SK-N-SH (cell line): ENCODE measurements around the gene MAPK11. TPM values are rescaled to one million over a fixed set of nuclear protein-coding genes. Genes with fewer than 3 reads are reported as not detected.

Source experiments
- CTCF ChIA-PET: fragments of 300-600, 350-600 bp; formaldehyde crosslinking; extraction: SDS; loops from one replicate; lab custom pipeline; 2021; lab: Yijun Ruan, JAX
- POLR2A ChIA-PET: fragments of 350-600 bp; sonication (Branson Sonifier 250); formaldehyde crosslinking; extraction: SDS; loops from one replicate; lab custom pipeline; 2020; ENCODE audit warnings: antibody characterized with exemption, inconsistent platforms; lab: Yijun Ruan, JAX
- DNase-seq: peaks from one replicate; pipeline ENCODE4 v3.0.0; 2012
- H2AFZ ChIP-seq: fragments of 200-600 bp; sonication (generic); 2 replicates; pipeline ENCODE4 v1.8.1; 2016; ENCODE audit warnings: antibody characterized with exemption, mild to moderate bottlenecking, low read depth
- H3F3A ChIP-seq: fragments of 200-600 bp; sonication (generic); replicated peaks from 2 replicates; pipeline ENCODE3; 2016; ENCODE audit warnings: antibody characterized with exemption, mild to moderate bottlenecking; ENCODE audit not compliant: insufficient read depth
- H3K27ac ChIP-seq, 2 experiments: fragments of 200-500 bp in 1 of 2; fragments of 200-600 bp in 1 of 2; sonication (Bioruptor generic) in 1 of 2; sonication (generic), shearing (Covaris generic) in 1 of 2; 2 replicates each; pipeline versions ENCODE4 v1.5.1 to v1.6.1; 2014 to 2016; ENCODE audit warnings: low read depth in 2 of 2, inconsistent platforms in 1 of 2, low read length in 1 of 2, mild to moderate bottlenecking in 1 of 2, mixed read lengths in 1 of 2
- H3K27me3 ChIP-seq: fragments of 200-600 bp; sonication (generic), shearing (Covaris generic); 2 replicates; pipeline ENCODE4 v1.6.1; 2016; ENCODE audit warnings: mixed run types; ENCODE audit not compliant: insufficient read depth
- H3K36me3 ChIP-seq, 2 experiments: fragments of 200-500 bp in 1 of 2; fragments of 200-600 bp in 1 of 2; sonication (Bioruptor generic) in 1 of 2; sonication (generic) in 1 of 2; replicated peaks in 1 of 2; 2 replicates each; pipeline versions ENCODE3 to v1.5.1; 2014 to 2016; ENCODE audit warnings: low read length in 1 of 2, mild to moderate bottlenecking in 1 of 2; ENCODE audit not compliant: insufficient read depth in 2 of 2, control insufficient read depth in 1 of 2
- H3K4me1 ChIP-seq, 2 experiments: fragments of 200-500 bp in 1 of 2; fragments of 200-600 bp in 1 of 2; sonication (Bioruptor generic) in 1 of 2; sonication (generic), shearing (Covaris generic) in 1 of 2; 2 replicates each; pipeline versions ENCODE4 v1.5.1 to v1.6.1; 2014 to 2016; ENCODE audit warnings: low read depth in 1 of 2, low read length in 1 of 2, mixed run types in 1 of 2; ENCODE audit not compliant: insufficient read depth in 2 of 2, control insufficient read depth in 1 of 2
- H3K4me2 ChIP-seq: fragments of 200-600 bp; sonication (generic), shearing (Covaris generic); 2 replicates; pipeline ENCODE4 v1.6.1; 2017; ENCODE audit warnings: mixed run types
- H3K4me3 ChIP-seq, 2 experiments: fragments of 200-500 bp in 1 of 2; fragments of 200-600 bp in 1 of 2; sonication (Bioruptor generic) in 1 of 2; sonication (generic), shearing (Covaris generic) in 1 of 2; 2 replicates each; pipeline versions ENCODE4 v1.5.1 to v1.8.1; 2014 to 2016; ENCODE audit warnings: low read depth in 2 of 2, inconsistent platforms in 1 of 2, low read length in 1 of 2, mild to moderate bottlenecking in 1 of 2, mixed read lengths in 1 of 2, moderate library complexity in 1 of 2
- H3K79me2 ChIP-seq: fragments of 200-600 bp; sonication (generic); 2 replicates; pipeline ENCODE4 v1.8.1; 2017; ENCODE audit warnings: mild to moderate bottlenecking; ENCODE audit not compliant: insufficient read depth
- H3K9ac ChIP-seq: fragments of 200-600 bp; sonication (generic); 2 replicates; pipeline ENCODE4 v1.6.1; 2017; ENCODE audit warnings: mixed run types
- H3K9me2 ChIP-seq: fragments of 200-600 bp; sonication (generic); 2 replicates; pipeline ENCODE4 v1.6.1; 2017; ENCODE audit warnings: mixed run types
- H3K9me3 ChIP-seq: fragments of 200-600 bp; sonication (generic); 2 replicates; pipeline ENCODE4 v1.6.1; 2017; ENCODE audit warnings: mixed run types, mild to moderate bottlenecking, moderate library complexity
- H4K20me1 ChIP-seq: fragments of 200-600 bp; sonication (generic); 2 replicates; pipeline ENCODE4 v1.6.1; 2017; ENCODE audit warnings: mild to moderate bottlenecking, mixed run types; ENCODE audit not compliant: insufficient read depth
- CTCF ChIP-seq: fragments of 200-600 bp; sonication (generic); IDR thresholded peaks from 2 replicates; pipeline ENCODE4 v1.6.1; 2017; ENCODE audit warnings: antibody characterized with exemption, mild to moderate bottlenecking, moderate library complexity
- ELF1 ChIP-seq: IDR thresholded peaks from 2 replicates; pipeline ENCODE4 v1.4.0; 2012
- FOSL2 ChIP-seq: IDR thresholded peaks from 2 replicates; pipeline ENCODE4 v1.4.0; 2012; ENCODE audit warnings: low read depth, mild to moderate bottlenecking, moderate library complexity, borderline replicate concordance
- FOXJ3 ChIP-seq: sonication (generic); formaldehyde crosslinking; IDR thresholded peaks from 2 replicates; pipeline ENCODE4 v1.5.1; 2020; ENCODE audit warnings: mild to moderate bottlenecking, missing genetic modification reagents
- GATA2 ChIP-seq: sonication (generic); formaldehyde crosslinking; IDR thresholded peaks from 2 replicates; pipeline ENCODE4 v1.5.0; 2020; ENCODE audit warnings: mild to moderate bottlenecking, missing genetic modification reagents
- IRF3 ChIP-seq: fragments of 150-350 bp; IDR thresholded peaks from 2 replicates; pipeline ENCODE4 v1.6.1; 2016; ENCODE audit warnings: mild to moderate bottlenecking, low read depth, low read length
- MAX ChIP-seq: IDR thresholded peaks from 2 replicates; pipeline ENCODE4 v1.4.0; 2012; ENCODE audit warnings: low read depth
- MXI1 ChIP-seq: IDR thresholded peaks from 2 replicates; pipeline ENCODE4 v1.6.1; 2012; ENCODE audit warnings: mild to moderate bottlenecking, low read depth, low read length, improper control_type of control experiment
- PBX3 ChIP-seq: IDR thresholded peaks from 2 replicates; pipeline ENCODE4; 2012
- POLR2AphosphoS5 ChIP-seq: IDR thresholded peaks from 2 replicates; pipeline ENCODE4 v1.6.1; 2012; ENCODE audit warnings: low read depth, low read length
- RAD21 ChIP-seq: IDR thresholded peaks from 2 replicates; pipeline ENCODE4 v1.6.1; 2012; ENCODE audit warnings: mild to moderate bottlenecking, low read length
- REST ChIP-seq: IDR thresholded peaks from 2 replicates; pipeline ENCODE4 v1.6.1; 2012; ENCODE audit warnings: mild to moderate bottlenecking, low read depth, low read length, moderate library complexity
- RFX5 ChIP-seq: IDR thresholded peaks from 2 replicates; pipeline ENCODE4 v1.6.1; 2012; ENCODE audit warnings: mild to moderate bottlenecking, improper control_type of control experiment, low read length
- SIN3A ChIP-seq: IDR thresholded peaks from 2 replicates; pipeline ENCODE4 v1.6.1; 2012; ENCODE audit warnings: low read depth, mild to moderate bottlenecking, low read length, moderate library complexity, borderline replicate concordance
- TCF12 ChIP-seq: IDR thresholded peaks from 2 replicates; pipeline ENCODE4 v1.4.0; 2012
- TEAD4 ChIP-seq: IDR thresholded peaks from 2 replicates; pipeline ENCODE4 v1.4.0; 2012; ENCODE audit warnings: mild to moderate bottlenecking, borderline replicate concordance; ENCODE audit not compliant: insufficient read depth
- USF1 ChIP-seq: IDR thresholded peaks from 2 replicates; pipeline ENCODE4 v1.4.0; 2012; ENCODE audit warnings: low read depth, borderline replicate concordance
- USF2 ChIP-seq: fragments of 150-350 bp; IDR thresholded peaks from 2 replicates; pipeline ENCODE4 v1.6.1; 2017; ENCODE audit warnings: antibody characterized with exemption, low read length, low read depth, borderline replicate concordance
- WGBS: methylation state at CpG from one replicate; pipeline ENCODE4 v1.1.6; 2017; ENCODE audit warnings: low lambda C conversion rate; 5-methylcytosine and 5-hydroxymethylcytosine counted together
- polyA plus RNA-seq, 3 experiments: library from polyadenylated mRNA; depleted of rRNA; stranded (reverse); fragments of >200 nt; gene quantifications; 2 replicates each; pipeline ENCODE4 v1.2.3, GENCODE V29; 2012

The MAPK11 gene
- polyA plus RNA-seq, 1 of the 3 experiments (the other 2 are of a cell fraction) = 36.0 TPM

GRCh38 chr22:50289942-50290630 is 19.9 kb upstream of the MAPK11 start:
- CTCF ChIA-PET = interaction anchor here (1.0 to 1.7 kb wide), 5 partner anchors 12 to 52 kb away, joined by 3 to 6 read pairs (median 4); no protein-coding TSS in a partner anchor

More at GRCh38 chr22:50289942-50290630, 19.9 kb upstream of the MAPK11 start:
- POLR2A ChIA-PET = no interaction called here
- Histone ChIP-seq H3K9me2 (no peaks in the 10 kb centered on the region), H3K27ac (no peak overlapping the region), H3K9ac (no peak overlapping the region), H3K36me3 (peaks cover 10 to 55% of the 10 kb centered on the region in 2 experiments), H3K27me3 (no peaks in the 10 kb centered on the region), H3K4me2 (no peak overlapping the region), H3K4me3 (no peak overlapping the region), H3F3A (peaks cover 8% of the 10 kb centered on the region), H3K9me3 (no peaks in the 10 kb centered on the region), H4K20me1 (peaks cover 93% of the 10 kb centered on the region), H3K79me2 (peaks cover 82% of the 10 kb centered on the region), H3K4me1 (peaks cover 6 to 22% of the 10 kb centered on the region in 2 experiments; a peak in 3 of 4 replicates), H2AFZ (no peak overlapping the region)
- 93% methylated on average over 18 of the region's 37 CpGs for WGBS
- TF ChIP-seq REST (no peak), RFX5 (no peak), SIN3A (no peak), USF1 (no peak), MXI1 (no peak), POLR2AphosphoS5 (no peak), TCF12 (no peak), CTCF (no peak), PBX3 (no peak), FOXJ3 (no peak), USF2 (no peak), GATA2 (CRISPR knock-in tag) (no peak), FOSL2 (no peak), IRF3 (no peak), TEAD4 (no peak), ELF1 (no peak), RAD21 (no peak), MAX (no peak)
- no peak for DNase-seq
